ENCODE data around the gene USH1G. TPM values are rescaled to one million over a fixed set of nuclear protein-coding genes. Genes with fewer than 3 reads are reported as not detected.

USH1G gene
- polyA plus RNA-seq, 1 donor from 2014 or later: not detected

DNA sequence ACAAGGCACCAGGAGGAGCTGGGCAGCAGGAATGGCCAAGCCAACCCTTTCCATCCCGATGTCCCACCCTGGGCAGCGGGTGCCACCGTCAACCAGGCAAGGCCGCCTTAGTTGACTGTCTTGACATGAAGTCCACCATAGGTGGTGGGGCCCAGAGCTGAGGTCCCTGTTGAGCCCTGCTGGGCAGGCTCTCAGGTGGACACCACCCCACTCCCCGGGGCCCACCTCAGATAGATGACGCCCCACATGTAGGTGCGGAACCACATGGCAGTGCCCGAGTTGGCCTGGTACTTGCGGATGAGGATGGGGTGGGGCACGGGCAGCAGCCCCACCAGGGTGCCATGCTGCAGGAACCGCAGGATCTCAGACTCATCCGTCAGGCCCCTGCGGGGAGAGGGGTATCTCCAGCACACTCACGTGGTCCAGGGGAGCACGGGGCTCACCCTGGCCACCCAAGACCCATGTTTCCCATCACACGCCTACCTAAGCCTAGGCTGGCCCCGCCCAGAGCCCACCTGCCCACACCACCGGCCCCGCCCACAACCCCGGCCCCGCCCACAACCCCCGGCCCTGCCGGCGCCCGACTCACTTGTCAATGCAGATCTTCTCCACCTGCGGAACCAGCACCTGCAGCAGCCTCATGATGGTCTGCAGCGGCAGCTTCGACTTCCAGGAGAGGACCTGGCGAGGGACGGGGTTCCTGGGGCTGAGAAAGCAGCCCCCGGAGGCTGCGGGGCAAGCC, 28.8 kb upstream of the USH1G start:
- Histone ChIP-seq H2AFZ (ENCODE audit: low read depth, low read length) (no peak overlapping the region), H3F3A (ENCODE audit: insufficient read depth, low read length, poor library complexity, severe bottlenecking) (no peaks in the 10 kb centered on the region), H3K36me3 (ENCODE audit: insufficient read depth, low read length) (no peaks in the 10 kb centered on the region), H3K4me3 (ENCODE audit: low read length) (no peak overlapping the region), H3K27ac (ENCODE audit: low read length) (no peak overlapping the region), H3K79me2 (replicated peaks; ENCODE audit: insufficient read depth, low read length) (no peaks in the 10 kb centered on the region), H3K27me3 (ENCODE audit: insufficient read depth, low read depth, low read length) (no peaks in the 10 kb centered on the region), H3K9ac (ENCODE audit: low read length) (no peak overlapping the region), H3K9me3 (ENCODE audit: low read length) (no peaks in the 10 kb centered on the region), H3K9me2 (ENCODE audit: insufficient read depth, low read length) (no peaks in the 10 kb centered on the region), H3K4me2 (ENCODE audit: low read length) (no peak overlapping the region), H4K20me1 (ENCODE audit: insufficient read depth) (no peaks in the 10 kb centered on the region)
- no peak for TF ChIP-seq EP300 (conservative IDR thresholded peaks at IDR 0.05; ENCODE audit: poor library complexity, severe bottlenecking)
- no peak for TF ChIP-seq TAF1 (IDR thresholded peaks at IDR 0.05; ENCODE audit: low read depth)
- TF ChIP-seq, protein P1, sequence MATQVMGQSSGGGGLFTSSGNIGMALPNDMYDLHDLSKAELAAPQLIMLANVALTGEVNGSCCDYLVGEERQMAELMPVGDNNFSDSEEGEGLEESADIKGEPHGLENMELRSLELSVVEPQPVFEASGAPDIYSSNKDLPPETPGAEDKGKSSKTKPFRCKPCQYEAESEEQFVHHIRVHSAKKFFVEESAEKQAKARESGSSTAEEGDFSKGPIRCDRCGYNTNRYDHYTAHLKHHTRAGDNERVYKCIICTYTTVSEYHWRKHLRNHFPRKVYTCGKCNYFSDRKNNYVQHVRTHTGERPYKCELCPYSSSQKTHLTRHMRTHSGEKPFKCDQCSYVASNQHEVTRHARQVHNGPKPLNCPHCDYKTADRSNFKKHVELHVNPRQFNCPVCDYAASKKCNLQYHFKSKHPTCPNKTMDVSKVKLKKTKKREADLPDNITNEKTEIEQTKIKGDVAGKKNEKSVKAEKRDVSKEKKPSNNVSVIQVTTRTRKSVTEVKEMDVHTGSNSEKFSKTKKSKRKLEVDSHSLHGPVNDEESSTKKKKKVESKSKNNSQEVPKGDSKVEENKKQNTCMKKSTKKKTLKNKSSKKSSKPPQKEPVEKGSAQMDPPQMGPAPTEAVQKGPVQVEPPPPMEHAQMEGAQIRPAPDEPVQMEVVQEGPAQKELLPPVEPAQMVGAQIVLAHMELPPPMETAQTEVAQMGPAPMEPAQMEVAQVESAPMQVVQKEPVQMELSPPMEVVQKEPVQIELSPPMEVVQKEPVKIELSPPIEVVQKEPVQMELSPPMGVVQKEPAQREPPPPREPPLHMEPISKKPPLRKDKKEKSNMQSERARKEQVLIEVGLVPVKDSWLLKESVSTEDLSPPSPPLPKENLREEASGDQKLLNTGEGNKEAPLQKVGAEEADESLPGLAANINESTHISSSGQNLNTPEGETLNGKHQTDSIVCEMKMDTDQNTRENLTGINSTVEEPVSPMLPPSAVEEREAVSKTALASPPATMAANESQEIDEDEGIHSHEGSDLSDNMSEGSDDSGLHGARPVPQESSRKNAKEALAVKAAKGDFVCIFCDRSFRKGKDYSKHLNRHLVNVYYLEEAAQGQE (IDR thresholded peaks at IDR 0.05; ENCODE audit: borderline replicate concordance): no peak
- no peak for TF ChIP-seq EZH2 (IDR thresholded peaks at IDR 0.05; ENCODE audit: borderline replicate concordance, insufficient read depth, low read length, poor library complexity, severe bottlenecking)
- TF ChIP-seq MXI1 (conservative IDR thresholded peaks at IDR 0.05; ENCODE audit: poor library complexity, severe bottlenecking): no peak
- TF ChIP-seq POLR2AphosphoS5 (IDR thresholded peaks at IDR 0.05): no peak
- TF ChIP-seq, protein P2, sequence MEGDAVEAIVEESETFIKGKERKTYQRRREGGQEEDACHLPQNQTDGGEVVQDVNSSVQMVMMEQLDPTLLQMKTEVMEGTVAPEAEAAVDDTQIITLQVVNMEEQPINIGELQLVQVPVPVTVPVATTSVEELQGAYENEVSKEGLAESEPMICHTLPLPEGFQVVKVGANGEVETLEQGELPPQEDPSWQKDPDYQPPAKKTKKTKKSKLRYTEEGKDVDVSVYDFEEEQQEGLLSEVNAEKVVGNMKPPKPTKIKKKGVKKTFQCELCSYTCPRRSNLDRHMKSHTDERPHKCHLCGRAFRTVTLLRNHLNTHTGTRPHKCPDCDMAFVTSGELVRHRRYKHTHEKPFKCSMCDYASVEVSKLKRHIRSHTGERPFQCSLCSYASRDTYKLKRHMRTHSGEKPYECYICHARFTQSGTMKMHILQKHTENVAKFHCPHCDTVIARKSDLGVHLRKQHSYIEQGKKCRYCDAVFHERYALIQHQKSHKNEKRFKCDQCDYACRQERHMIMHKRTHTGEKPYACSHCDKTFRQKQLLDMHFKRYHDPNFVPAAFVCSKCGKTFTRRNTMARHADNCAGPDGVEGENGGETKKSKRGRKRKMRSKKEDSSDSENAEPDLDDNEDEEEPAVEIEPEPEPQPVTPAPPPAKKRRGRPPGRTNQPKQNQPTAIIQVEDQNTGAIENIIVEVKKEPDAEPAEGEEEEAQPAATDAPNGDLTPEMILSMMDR (IDR thresholded peaks at IDR 0.05; ENCODE audit: poor library complexity, severe bottlenecking): no peak

DNA sequence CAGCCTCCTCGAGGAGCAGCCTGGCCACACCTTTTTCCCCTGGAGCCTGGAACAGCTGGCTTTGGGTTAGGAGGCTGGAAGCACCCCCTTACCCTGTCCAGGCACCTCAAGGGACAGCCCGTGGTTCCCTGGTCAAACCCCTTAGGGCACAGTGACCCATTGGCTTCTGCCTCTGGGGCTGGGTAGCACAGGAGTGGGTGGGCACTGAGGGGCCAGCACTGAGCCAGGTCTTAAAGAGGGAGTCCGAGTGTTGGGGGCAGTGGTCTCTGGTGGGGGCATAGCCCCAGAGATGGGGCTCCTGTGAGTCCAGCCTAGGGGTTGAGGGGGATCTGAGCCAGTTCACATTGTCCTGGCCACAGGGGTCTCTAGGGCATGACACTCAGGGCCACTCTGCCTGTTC, 28.0 kb upstream of the USH1G start:
- Histone ChIP-seq H3K9me2 (ENCODE audit: insufficient read depth, low read length) (no peaks in the 10 kb centered on the region), H3K36me3 (ENCODE audit: insufficient read depth, low read length) (no peaks in the 10 kb centered on the region)

More for the DNA sequence above, 28.0 kb upstream of the USH1G start:
- Histone ChIP-seq H3K4me3 (ENCODE audit: low read length) (no peak overlapping the region), H3K27ac (ENCODE audit: low read length) (no peak overlapping the region), H3K4me2 (ENCODE audit: low read length) (no peak overlapping the region), H3K9ac (ENCODE audit: low read length) (no peak overlapping the region), H3K9me3 (ENCODE audit: low read length) (no peaks in the 10 kb centered on the region), H3K27me3 (ENCODE audit: insufficient read depth, low read depth, low read length) (no peaks in the 10 kb centered on the region), H3K79me2 (replicated peaks; ENCODE audit: insufficient read depth, low read length) (no peaks in the 10 kb centered on the region), H2AFZ (ENCODE audit: low read depth, low read length) (no peak overlapping the region), H4K20me1 (ENCODE audit: insufficient read depth) (no peaks in the 10 kb centered on the region), H3F3A (ENCODE audit: insufficient read depth, low read length, poor library complexity, severe bottlenecking) (no peaks in the 10 kb centered on the region)
- TF ChIP-seq EP300 (conservative IDR thresholded peaks at IDR 0.05; ENCODE audit: poor library complexity, severe bottlenecking) (no peak), EZH2 (IDR thresholded peaks at IDR 0.05; ENCODE audit: borderline replicate concordance, insufficient read depth, low read length, poor library complexity, severe bottlenecking) (no peak), SMC3 (conservative IDR thresholded peaks at IDR 0.05; ENCODE audit: poor library complexity) (no peak), TAF1 (IDR thresholded peaks at IDR 0.05; ENCODE audit: low read depth) (no peak), RAD21 (conservative IDR thresholded peaks at IDR 0.05) (no peak), POLR2AphosphoS5 (IDR thresholded peaks at IDR 0.05) (no peak), MXI1 (conservative IDR thresholded peaks at IDR 0.05; ENCODE audit: poor library complexity, severe bottlenecking) (no peak)
- TF ChIP-seq, protein P2 (IDR thresholded peaks at IDR 0.05; ENCODE audit: poor library complexity, severe bottlenecking): no peak
- TF ChIP-seq, protein P1 (IDR thresholded peaks at IDR 0.05; ENCODE audit: borderline replicate concordance): no peak

Data from neural cell (in vitro differentiated cells).